ENCODE results near the gene AXIN1.

DNA sequence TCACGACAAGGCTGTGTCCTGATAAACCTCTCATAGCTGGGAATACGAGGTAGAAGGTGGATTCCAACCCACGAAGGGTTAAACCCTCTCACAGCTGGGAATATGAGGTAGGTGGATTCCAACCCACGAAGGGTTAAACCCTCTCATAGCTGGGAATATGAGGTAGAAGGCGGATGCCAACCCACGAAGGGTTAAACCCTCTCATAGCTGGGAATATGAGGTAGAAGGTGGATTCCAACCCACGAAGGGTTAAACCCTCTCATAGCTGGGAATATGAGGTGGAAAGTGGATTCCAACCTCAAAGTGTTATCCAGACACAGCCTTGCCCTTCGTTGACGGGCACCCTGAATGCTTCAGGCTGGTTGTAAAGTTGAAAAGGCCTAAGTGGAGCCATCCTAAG lies 31.0 kb downstream of the AXIN1 start:
- TF ChIP-seq, protein P1, sequence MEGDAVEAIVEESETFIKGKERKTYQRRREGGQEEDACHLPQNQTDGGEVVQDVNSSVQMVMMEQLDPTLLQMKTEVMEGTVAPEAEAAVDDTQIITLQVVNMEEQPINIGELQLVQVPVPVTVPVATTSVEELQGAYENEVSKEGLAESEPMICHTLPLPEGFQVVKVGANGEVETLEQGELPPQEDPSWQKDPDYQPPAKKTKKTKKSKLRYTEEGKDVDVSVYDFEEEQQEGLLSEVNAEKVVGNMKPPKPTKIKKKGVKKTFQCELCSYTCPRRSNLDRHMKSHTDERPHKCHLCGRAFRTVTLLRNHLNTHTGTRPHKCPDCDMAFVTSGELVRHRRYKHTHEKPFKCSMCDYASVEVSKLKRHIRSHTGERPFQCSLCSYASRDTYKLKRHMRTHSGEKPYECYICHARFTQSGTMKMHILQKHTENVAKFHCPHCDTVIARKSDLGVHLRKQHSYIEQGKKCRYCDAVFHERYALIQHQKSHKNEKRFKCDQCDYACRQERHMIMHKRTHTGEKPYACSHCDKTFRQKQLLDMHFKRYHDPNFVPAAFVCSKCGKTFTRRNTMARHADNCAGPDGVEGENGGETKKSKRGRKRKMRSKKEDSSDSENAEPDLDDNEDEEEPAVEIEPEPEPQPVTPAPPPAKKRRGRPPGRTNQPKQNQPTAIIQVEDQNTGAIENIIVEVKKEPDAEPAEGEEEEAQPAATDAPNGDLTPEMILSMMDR (IDR thresholded peaks at IDR 0.05): no peak
- TF ChIP-seq POLR2A (IDR thresholded peaks at IDR 0.05): no peak

All from thyroid gland (tissue), 4 donors.